HG03103 (cell line): ENCODE results near the gene MPP7.

Experiments used
- ATAC-seq: cut with Tn5 transposase; IDR thresholded peaks from one replicate; pipeline ENCODE4 v1.9.1; 2021; ENCODE audit warnings: low read depth; ENCODE audit not compliant: unreplicated experiment

MPP7 gene

DNA sequence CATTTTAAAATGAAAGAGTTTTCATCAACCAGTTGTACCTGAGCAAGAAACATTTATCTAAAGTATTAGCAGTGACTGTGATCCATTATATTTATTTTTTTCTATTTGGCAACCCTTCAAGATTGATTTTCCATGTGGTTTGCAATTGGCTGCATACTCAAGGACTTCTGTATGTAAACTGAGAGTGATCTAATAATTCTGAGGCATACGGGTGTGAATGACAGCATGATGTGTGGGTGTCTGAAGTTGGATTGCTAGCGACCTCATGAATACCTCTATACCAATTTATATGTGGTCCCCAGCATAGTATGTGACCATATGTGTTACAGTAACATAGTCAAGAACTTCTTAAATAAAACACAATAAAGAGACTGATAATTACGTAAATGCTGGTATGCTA, 8.2 kb upstream of the MPP7 start:
- ATAC-seq: no peak

GRCh38 chr10:28307267-28307666, 4.4 kb upstream of the MPP7 start:
- no peak for ATAC-seq

GRCh38 chr10:28305553-28305952, 2.7 kb upstream of the MPP7 start:
- no peak for ATAC-seq

- no peak for ATAC-seq
These were observed 1.2 kb upstream of the MPP7 start for GRCh38 chr10:28304032-28304571.

GRCh38 chr10:28302012-28302637, 739 bp downstream of the MPP7 start:
- no peak for ATAC-seq

DNA sequence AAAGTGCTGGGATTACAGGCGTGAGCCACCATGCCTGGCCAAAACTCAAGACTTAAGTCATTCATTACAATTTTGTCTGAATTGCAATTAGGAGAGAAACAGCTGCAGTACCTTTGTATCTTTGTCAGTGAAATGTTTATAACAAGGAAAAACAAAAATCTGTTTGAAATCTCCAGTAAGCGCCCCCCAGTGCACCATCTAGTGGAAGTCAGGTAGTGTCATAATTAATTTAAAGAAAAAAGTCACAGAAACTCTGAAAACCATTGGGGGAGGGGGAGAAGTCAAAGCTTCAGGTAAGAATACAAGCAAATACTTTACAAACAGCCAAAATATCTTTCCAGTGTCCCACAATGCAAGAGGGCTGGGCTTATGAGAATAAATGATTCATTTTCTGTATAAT, 2.8 kb downstream of the MPP7 start:
- ATAC-seq: no peak

DNA sequence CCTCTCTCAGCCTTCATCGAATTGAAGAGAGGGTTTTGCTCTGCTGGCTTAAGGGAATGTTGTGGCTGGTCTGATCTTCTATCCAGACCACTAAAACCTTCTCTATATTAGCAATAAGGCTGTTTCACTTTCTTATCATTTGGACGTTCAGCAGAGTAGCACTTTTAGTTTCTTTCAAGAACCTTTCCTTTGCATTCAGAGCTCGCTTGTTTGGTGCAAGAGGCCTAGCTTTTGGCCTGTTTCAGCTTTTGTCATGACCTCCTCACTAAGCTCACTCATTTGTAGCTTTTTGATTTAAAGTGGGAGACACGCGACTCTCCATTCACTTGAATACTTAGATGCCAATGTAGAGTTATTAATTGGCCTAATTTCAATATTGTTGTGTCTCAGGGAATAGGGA, 3.9 kb downstream of the MPP7 start:
- ATAC-seq: no peak

DNA sequence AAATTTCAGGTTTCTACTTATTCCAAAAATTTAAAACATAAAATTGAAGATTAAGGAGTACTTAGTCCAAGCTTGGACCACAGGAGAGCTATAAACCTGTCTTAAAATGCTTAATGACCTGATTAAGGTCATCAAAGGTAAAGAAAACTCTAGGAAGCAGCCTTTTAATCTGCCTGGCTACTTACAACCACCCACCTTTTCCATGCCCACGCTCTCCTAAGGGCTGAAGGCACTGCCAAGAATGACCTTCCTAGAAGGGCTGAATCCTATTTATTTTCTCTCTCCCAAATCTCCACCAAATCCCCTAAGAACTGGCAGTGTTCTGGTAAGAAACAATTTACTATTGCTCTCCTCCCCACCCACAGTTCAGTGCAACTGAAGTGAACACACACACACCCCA, 6.8 kb downstream of the MPP7 start:
- no peak for ATAC-seq

GRCh38 chr10:28295336-28295735, 7.5 kb downstream of the MPP7 start:
- no peak for ATAC-seq

GRCh38 chr10:28294809-28295208, 8.1 kb downstream of the MPP7 start:
- ATAC-seq: no peak

GRCh38 chr10:28294169-28294532, 8.7 kb downstream of the MPP7 start:
- ATAC-seq: no peak

- ATAC-seq: no peak
These were observed 9.4 kb downstream of the MPP7 start for GRCh38 chr10:28293236-28294168.

GRCh38 chr10:28291881-28292297, 11.0 kb downstream of the MPP7 start:
- ATAC-seq: no peak

GRCh38 chr10:28285816-28286215, 17.0 kb downstream of the MPP7 start:
- no peak for ATAC-seq

DNA sequence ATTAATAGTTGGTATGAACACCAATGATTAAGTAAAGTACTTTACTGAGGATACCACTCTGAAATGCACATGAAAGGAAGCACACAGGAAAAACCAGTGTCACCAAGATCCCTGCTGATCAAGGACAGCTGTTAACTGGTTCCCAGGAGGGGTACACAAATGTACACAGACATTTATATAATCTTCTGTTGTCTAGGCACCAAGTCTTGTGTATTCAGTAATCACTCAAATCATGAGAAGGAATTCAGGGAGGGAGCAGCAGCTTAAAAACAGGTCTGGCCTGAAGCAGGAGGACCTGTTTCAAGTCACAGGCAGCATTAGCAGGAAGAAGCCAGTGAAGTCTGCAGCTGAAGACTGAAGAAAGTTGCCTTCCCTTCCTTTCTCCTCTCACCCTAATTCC, 18.7 kb downstream of the MPP7 start:
- no peak for ATAC-seq

DNA sequence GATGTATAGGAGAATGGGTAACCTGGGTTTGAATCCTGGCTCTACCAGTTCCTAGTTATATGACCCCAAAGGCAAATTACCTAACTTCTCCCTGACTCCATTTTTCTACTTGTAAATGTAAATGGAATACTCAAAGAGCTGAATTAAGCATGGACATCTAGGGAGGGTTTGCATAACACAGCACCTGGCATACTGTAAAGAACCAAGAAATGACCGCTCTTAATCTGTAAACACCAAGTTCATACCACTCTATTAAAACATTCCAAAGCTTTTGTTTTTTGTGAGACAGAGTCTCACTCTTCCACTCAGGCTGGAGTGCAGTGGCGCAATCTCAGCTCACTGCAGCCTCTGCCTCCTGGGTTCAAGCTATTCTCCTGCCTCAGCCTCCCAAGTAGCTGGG, 19.6 kb downstream of the MPP7 start:
- ATAC-seq: no peak

GRCh38 chr10:28282336-28282735, 20.5 kb downstream of the MPP7 start:
- no peak for ATAC-seq

- ATAC-seq: no peak
These were observed 21.0 kb downstream of the MPP7 start for GRCh38 chr10:28281726-28282315.

GRCh38 chr10:28280652-28281051, 22.2 kb downstream of the MPP7 start:
- ATAC-seq: no peak

GRCh38 chr10:28279878-28280277, 23.0 kb downstream of the MPP7 start:
- ATAC-seq: no peak

DNA sequence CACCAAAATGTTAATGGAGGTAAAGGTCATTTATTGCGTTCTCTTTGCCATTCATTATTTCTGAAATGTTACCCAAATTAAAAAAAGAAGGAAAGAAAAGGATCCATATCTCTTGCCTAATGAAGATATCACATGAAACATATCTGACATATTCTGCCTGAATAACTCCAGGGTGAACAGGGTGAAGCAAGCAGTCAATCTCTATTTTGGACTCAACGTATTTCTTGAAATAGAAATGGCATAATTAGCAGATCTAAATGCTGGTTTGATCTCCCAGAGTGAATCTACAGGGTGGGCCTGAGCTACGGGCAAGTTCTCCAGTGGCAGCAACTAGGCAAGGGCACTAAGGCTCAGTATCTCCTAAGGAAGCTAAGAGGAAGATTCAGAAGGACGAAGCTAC, 24.0 kb downstream of the MPP7 start:
- no peak for ATAC-seq
